Measurements from ENCODE around the gene MYO3B.

DNA sequence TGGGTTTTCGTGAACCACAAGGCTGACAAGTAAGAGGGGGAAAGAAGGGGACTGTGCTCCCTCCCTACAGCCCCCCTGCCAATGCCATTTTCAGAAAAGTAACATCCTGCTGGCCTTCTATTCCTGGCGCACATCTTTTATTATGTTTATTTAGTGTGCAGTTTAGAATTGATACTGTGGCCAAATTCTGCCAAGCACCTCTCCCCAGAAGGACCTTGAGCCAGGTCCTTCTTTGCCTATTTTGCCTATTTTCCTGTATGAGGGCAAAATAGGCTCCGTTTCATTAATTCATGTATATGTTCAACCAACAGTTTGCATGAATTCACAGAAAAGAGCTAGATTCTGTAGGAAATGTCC is 136.0 kb downstream of the MYO3B start:
- no peak for TF ChIP-seq CTCF (IDR thresholded peaks at IDR 0.05)
- no peak for TF ChIP-seq EP300 (IDR thresholded peaks at IDR 0.05)
- no peak for TF ChIP-seq POLR2AphosphoS5 (IDR thresholded peaks at IDR 0.05)
- no peak for TF ChIP-seq POLR2A (IDR thresholded peaks at IDR 0.05; ENCODE audit: low read depth)

Data from esophagus muscularis mucosa (tissue), 4 donors.